GM21576 (cell line): ENCODE results near the gene CTU2.
A peak's percentile ranks its signal among the peaks of the same experiment; 100 is the strongest.

Source experiments
- ATAC-seq: cut with Tn5 transposase; IDR thresholded peaks from one replicate; pipeline ENCODE4 v1.9.1; 2021; ENCODE audit warnings: mild to moderate bottlenecking, moderate library complexity; ENCODE audit not compliant: unreplicated experiment

CTU2 gene

DNA sequence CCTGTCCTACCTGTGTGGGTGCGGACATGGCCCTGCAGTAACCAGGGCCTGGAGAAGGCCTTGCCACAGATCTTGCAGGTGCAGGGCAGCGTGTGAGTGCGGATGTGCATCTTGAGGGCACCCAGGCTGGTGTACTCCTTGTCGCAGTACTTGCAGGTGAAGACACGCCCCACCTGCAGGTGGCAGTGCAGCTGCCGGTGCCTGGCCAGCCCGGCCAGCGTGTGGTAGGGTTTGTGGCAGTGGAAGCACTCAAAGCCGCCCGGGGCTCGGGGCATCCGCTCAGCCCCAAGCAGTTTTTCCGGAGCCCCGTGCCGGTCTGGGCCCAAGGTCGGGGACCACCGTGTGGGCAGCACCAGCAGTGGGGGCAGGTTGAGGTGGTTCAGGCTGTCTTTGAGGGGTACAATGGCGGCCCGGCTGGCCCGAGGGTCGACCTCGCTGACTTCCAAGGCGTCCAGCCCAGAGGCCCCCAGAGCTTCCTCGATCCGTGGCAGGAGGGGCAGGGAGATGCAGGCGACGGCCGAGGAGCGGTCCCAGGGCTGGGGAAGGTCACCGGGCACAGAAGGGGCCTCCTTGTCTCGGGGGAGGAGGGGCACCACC, 25.1 kb upstream of the CTU2 start:
- ATAC-seq, result no peak

DNA sequence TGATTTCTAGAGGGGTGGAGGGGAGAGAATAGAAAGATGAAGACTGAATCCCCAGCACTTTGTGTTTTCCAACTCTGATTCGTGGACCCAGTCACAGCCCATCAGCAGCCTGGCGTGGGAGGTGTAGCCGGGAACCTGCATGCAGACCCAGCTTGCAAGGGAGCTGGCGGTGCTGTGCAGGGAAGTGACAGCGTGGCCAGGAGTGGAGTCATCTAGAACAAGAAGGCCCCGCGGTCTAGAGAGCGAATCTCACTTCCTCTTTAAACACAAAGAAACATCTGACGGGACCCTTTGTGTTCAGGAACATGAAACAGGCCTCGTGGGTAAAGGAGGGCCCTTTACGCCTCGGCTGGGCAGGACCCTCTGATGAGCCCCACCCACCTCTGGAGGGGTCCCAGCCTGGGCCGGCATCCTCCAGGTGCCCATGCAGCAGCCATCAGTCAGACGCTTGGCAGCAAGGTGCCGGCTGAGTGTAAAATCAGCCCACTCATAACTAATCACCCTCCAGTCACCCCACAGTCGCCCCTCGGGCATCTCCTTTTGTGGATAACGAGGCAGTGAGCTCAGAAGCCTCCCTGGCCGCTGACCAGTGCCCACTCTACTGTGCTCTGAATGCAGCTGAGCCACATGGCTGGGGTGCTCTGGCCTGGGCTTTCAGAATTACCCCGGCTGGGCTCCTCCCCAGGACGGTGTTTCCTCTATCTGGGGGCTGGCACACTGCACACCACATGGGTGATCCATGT, 24.4 kb upstream of the CTU2 start:
- ATAC-seq, result peak; percentile 62

- ATAC-seq, result no peak
These were observed 21.6 kb upstream of the CTU2 start for GRCh38 chr16:88684569-88685155.

DNA sequence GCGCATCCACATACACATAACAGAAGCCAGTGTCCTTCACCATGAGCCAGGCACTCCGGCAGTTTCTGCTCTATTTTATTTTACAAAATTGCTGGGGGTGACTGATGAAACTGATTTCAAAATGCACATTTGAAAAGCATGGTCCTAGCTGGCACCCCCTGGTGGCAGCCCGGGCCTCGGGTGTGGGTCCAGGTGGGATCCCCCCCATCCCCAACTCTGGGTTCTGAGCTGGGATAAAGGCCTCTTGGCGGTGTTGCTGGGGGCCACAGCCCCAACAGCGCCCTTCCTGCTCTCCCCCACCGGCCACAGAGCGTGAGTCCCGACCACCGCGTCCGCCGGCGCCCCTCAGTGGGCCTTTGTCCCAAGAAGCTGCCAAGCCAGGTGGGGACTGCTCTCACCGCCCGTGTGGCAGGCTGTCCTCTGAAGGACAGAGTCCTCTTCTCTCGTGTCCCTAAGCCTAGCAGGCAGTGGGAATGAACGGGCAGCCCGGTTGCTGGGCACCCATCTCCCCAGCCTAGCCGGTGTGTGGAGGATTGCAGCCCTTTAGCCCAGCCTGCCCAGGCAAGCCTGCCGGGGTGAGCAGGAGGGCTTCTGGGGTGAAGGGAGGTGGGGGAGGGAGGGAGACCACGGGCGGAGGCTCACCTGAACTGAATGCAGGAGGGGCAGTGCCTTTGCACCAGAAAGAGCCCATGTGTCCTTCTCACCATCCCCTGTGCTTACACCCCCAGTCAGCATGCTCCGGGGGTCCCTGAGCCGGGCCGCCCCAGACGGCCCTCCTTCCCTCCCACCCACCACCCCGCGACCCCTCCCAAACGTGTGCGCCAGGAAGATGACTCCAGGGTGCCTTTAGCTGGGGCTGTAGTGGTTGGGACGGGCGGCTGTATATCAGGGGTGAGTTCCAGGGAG, 20.9 kb upstream of the CTU2 start:
- ATAC-seq, result no peak

DNA sequence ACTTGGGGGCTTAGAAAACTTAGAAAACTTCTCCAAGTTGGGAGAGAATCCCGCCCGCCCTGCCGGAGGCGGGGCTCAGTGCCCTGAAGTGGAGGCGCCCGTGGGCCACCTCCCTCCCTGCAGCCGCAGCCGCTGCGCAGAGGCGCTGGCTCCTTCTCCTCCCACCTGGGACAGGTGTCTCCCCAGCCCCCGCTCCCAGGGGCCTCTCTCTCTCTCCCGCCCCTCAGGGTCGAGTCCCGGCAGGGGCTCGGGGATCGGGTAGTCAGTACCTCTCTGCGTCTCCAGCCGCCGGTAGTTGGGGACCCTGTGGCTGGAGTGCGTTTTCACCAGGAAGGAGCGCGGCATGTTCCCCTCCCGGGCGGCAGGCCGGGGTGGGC, 20.3 kb upstream of the CTU2 start:
- ATAC-seq, result no peak

DNA sequence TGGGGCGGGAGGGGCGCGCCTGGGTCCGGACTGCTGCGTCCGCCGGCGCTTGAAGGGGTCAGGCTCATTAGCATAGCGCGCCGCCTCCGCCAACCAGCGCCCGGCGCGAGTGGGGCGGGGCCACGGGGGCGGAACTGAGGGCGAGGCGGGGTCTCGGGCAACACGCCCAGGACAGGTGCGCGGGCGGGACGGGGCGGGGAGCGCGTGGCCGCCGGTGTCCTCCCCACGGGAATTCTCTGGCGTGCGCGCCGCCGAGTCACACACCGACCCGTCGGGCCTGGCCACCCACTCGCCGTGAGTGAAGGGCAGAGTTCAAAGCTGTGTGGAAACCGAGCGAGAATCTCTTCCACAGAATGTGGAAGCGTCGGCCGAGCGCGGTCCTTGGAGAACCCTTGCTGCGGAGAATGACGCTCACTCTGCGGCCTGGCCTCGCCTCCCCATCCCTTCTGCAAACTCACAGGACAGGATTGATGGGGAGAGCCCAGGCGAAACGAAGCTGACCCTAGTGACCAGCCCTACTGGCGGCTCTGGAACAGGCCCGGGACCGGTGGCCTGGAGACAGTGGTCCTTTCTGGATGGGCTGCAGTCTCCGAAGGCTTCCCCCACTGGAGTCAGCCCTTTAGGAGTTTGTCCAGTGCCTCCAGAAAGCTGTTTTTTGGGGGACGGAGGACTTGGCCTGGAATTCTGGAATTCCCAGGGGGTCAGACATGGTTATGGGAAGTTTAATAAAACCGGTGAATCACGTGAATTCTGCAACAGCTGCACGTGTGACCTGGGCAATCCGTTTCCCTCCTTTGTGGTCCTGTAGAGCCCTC, 19.7 kb upstream of the CTU2 start, which contains the start of gene SNAI3:
Gene SNAI3, minus strand, starts transcription at position 69 of the 815 bp plus-strand sequence. CDS start 101 bp downstream, outside the sequence.
- no peak for ATAC-seq

DNA sequence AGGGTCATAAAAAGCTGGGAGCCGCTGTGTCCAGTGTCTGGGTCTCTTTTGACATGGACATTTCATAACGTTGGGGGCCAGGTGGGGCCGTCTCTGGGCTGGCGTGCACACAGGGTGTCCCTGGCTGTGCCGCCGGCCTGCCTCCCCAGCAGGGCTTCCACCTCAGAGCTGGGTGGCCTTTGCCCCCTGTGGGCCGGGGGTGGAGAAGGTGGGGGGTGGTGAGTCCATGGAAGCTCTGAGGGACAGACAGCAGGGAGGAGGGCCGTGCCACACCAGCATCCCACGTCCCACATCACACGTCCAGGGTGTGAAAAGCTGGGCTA, 19.1 kb upstream of the CTU2 start:
- ATAC-seq, result no peak

DNA sequence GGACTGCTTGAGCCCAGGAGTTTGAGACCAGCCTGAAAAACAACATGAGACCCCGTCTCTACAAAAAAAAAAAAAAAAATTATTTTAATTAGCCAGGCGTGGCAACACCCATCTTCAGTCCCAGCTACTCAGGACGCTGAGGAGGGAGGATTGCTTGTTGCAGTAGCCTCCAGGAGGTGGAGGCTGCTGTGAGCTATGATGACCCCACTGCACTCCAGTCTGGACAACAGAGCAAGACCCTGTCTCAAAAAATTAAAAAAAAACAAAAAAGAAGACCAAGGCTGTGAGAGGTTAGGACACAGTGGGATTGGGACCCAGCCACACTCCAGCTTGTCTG, 18.7 kb upstream of the CTU2 start:
- ATAC-seq, result no peak

DNA sequence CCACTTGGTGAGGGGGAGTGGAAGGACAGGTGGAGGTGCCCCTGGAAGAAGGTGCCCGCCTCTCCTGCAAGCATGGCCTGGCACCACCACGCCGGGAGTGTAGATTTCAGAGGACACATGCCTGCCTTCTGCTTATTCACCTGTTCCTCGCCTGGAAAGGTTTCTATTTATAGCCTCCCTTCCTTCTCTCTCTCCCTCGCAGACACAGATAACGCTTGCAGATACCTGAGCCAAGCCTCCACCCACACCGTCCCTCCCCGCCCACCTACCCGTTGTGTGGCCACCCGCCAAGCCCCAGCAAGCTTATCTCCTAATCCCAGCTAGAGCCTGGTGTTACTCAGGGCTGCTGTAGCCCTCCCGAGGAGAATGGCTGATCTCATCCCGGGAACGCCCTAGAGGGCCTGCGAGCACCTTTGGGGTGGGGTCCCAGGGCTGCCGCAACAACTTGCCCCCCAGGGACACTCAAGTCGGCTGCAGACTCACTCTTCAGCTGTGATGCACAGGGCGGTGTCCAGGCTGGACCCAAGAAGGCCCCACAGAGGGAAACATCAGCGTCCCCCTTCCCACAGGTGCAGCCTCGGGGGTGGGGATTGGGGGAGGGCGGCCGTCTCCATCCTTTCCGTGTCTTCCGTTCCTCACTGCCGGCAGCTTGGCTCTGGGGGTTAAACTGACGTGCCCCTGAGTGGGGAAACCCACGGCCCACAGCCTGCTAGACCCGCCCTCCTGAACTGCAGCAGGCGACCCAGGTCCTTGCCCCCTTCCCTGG, 18.1 kb upstream of the CTU2 start:
- no peak for ATAC-seq

GRCh38 chr16:88690341-88691128, 15.8 kb upstream of the CTU2 start:
- ATAC-seq, result no peak

- ATAC-seq, result no peak
These were observed 15.0 kb upstream of the CTU2 start for GRCh38 chr16:88691129-88691813.

GRCh38 chr16:88691924-88692560, 14.3 kb upstream of the CTU2 start:
- ATAC-seq, result no peak

- ATAC-seq, result no peak
These were observed 13.4 kb upstream of the CTU2 start for GRCh38 chr16:88692861-88693260.

DNA sequence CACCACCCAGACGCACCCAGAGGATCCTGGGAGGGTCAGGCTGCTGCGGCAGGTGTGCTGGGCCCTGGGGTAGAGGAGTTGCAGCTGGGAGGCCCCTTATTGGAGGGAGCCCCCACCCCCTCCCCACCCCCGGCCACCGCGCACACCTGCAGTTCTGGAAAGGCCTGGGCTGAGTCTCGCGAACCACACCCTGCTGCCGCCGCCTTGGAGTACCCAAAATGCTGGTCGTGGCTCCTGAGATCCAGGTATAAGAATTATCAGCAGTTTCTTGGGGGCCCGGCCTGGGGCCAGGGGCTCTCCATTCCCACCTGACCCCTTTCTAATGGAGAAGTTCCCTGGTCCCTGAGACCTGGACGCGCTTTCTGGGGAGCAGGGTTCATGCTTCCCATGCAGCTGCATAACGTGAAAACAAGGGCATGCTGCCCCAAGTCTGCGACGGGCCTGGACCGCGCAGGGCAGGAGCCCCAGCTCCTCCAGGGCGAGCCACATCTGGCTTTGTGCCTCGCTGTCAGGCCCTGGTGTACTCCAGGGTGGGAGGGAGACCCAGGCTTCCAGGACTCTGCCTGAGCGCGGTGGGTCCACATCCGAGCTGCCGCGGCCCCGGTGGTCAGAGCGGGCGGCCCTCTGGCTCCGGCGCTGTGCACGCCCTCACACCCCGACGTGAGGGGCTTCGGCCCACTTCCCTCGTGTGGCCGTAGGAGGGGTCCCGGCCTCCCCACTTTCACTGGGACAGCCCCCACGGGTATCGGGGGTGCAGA, 12.7 kb upstream of the CTU2 start:
- no peak for ATAC-seq

DNA sequence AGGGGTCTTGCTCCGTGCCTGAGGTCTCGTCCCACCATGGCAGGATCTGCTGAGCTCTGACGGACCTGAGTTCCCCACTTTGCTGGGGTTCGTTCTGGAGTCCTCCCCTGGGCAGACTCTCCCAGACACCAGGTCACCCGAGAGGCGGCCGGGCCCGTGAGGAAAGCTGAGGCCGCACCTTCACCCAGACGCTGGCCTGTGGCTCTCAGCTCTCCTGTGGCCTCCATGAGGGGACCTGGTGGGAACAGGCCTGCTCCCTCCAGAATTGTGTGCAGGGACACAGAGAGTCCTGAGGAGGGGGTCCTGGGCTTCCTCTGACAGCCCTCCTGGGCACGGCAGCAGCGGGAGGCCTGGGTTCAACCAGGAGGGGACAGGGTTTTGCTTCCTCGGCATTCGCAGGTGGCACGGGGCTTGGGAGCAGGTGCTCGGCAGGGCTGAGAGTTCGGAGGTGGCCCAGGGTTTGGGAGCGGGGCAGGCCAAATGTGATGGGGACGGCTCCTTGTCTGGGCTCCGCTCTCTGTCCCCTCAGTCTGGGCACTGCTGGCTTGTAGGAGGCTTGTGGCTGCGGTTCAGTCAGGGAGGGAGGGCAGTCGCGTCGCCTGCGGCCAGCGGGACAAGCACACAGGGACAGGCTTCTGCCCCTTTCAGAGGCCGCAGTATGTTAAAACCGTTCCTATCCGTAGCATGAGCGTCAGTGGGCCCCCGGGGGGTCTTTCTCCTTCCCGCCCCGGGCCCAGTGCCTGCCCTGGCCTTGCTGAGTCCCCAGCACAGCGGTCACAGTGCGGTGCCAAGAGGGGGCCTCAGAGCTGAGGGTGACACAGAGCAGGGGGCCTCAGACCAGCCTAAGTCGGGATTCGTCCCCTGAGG, 11.8 kb upstream of the CTU2 start:
- ATAC-seq, result no peak

- no peak for ATAC-seq
These were observed 11.1 kb upstream of the CTU2 start for GRCh38 chr16:88695218-88695617.

GRCh38 chr16:88695753-88696152, 10.6 kb upstream of the CTU2 start:
- no peak for ATAC-seq
